GM18520 (cell line): ENCODE data around the gene CCDC70.
"Not testable (repeated sequence)": the region's sequence is repeated elsewhere in the genome, so short reads cannot be mapped to it uniquely, and the experiment has no call there.

ENCODE experiments used
- ATAC-seq: cut with Tn5 transposase; IDR thresholded peaks from one replicate; pipeline ENCODE4 v1.9.1; 2021; ENCODE audit not compliant: unreplicated experiment

Gene CCDC70

GRCh38 chr13:51861723-51862300 lies at the start of gene CCDC70:
TSS of gene CCDC70 (plus strand) at chr13:51861969. CDS start at chr13:51865412, 3,443 bp downstream.
- ATAC-seq, result no peak

GRCh38 chr13:51814071-51814470 lies 47.7 kb upstream of the CCDC70 start:
- ATAC-seq, result no peak

GRCh38 chr13:51814825-51815650 lies 46.7 kb upstream of the CCDC70 start:
- ATAC-seq, result peak; percentile 77

GRCh38 chr13:51815848-51816247 lies 45.9 kb upstream of the CCDC70 start:
- ATAC-seq, result no peak

GRCh38 chr13:51816604-51817249 lies 45.0 kb upstream of the CCDC70 start:
- no peak for ATAC-seq

GRCh38 chr13:51817717-51818116 lies 44.1 kb upstream of the CCDC70 start:
- no peak for ATAC-seq

- ATAC-seq, result no peak
These were observed 43.5 kb upstream of the CCDC70 start for GRCh38 chr13:51818276-51818675.

- ATAC-seq, result no peak
These were observed 42.8 kb upstream of the CCDC70 start for GRCh38 chr13:51818781-51819511.

- ATAC-seq, result no peak
These were observed 42.2 kb upstream of the CCDC70 start for GRCh38 chr13:51819544-51819943.

GRCh38 chr13:51820016-51820597 lies 41.7 kb upstream of the CCDC70 start:
- ATAC-seq, result no peak

GRCh38 chr13:51821606-51822005 lies 40.2 kb upstream of the CCDC70 start:
- no peak for ATAC-seq

- ATAC-seq, result no peak
These were observed 39.5 kb upstream of the CCDC70 start for GRCh38 chr13:51822106-51822815.

GRCh38 chr13:51823359-51823758 lies 38.4 kb upstream of the CCDC70 start:
- no peak for ATAC-seq

GRCh38 chr13:51823863-51824262 lies 37.9 kb upstream of the CCDC70 start:
- no peak for ATAC-seq

GRCh38 chr13:51824712-51825111 lies 37.1 kb upstream of the CCDC70 start:
- ATAC-seq, result not testable (repeated sequence)

- ATAC-seq, result no peak
These were observed 36.6 kb upstream of the CCDC70 start for GRCh38 chr13:51825165-51825592.

GRCh38 chr13:51825681-51826254 lies 36.0 kb upstream of the CCDC70 start:
- no peak for ATAC-seq

GRCh38 chr13:51826606-51827005 lies 35.2 kb upstream of the CCDC70 start:
- no peak for ATAC-seq

GRCh38 chr13:51827254-51827653 lies 34.5 kb upstream of the CCDC70 start:
- no peak for ATAC-seq
